SK-N-SH (cell line): Measurements from ENCODE around the gene RAB6B. TPM values are rescaled to one million over a fixed set of nuclear protein-coding genes. Genes with fewer than 3 reads are reported as not detected.

Source experiments
- CTCF ChIA-PET: fragments of 300-600, 350-600 bp; formaldehyde crosslinking; extraction: SDS; loops from one replicate; lab custom pipeline; 2021; lab: Yijun Ruan, JAX
- POLR2A ChIA-PET: fragments of 350-600 bp; sonication (Branson Sonifier 250); formaldehyde crosslinking; extraction: SDS; loops from one replicate; lab custom pipeline; 2020; ENCODE audit warnings: antibody characterized with exemption, inconsistent platforms; lab: Yijun Ruan, JAX
- DNase-seq: peaks from one replicate; pipeline ENCODE4 v3.0.0; 2012
- H2AFZ ChIP-seq: fragments of 200-600 bp; sonication (generic); 2 replicates; pipeline ENCODE4 v1.8.1; 2016; ENCODE audit warnings: antibody characterized with exemption, mild to moderate bottlenecking, low read depth
- H3F3A ChIP-seq: fragments of 200-600 bp; sonication (generic); replicated peaks from 2 replicates; pipeline ENCODE3; 2016; ENCODE audit warnings: antibody characterized with exemption, mild to moderate bottlenecking; ENCODE audit not compliant: insufficient read depth
- H3K27ac ChIP-seq, 2 experiments: fragments of 200-500 bp in 1 of 2; fragments of 200-600 bp in 1 of 2; sonication (Bioruptor generic) in 1 of 2; sonication (generic), shearing (Covaris generic) in 1 of 2; 2 replicates each; pipeline versions ENCODE4 v1.5.1 to v1.6.1; 2014 to 2016; ENCODE audit warnings: low read depth in 2 of 2, inconsistent platforms in 1 of 2, low read length in 1 of 2, mild to moderate bottlenecking in 1 of 2, mixed read lengths in 1 of 2
- H3K27me3 ChIP-seq: fragments of 200-600 bp; sonication (generic), shearing (Covaris generic); 2 replicates; pipeline ENCODE4 v1.6.1; 2016; ENCODE audit warnings: mixed run types; ENCODE audit not compliant: insufficient read depth
- H3K36me3 ChIP-seq, 2 experiments: fragments of 200-500 bp in 1 of 2; fragments of 200-600 bp in 1 of 2; sonication (Bioruptor generic) in 1 of 2; sonication (generic) in 1 of 2; replicated peaks in 1 of 2; 2 replicates each; pipeline versions ENCODE3 to v1.5.1; 2014 to 2016; ENCODE audit warnings: low read length in 1 of 2, mild to moderate bottlenecking in 1 of 2; ENCODE audit not compliant: insufficient read depth in 2 of 2, control insufficient read depth in 1 of 2
- H3K4me1 ChIP-seq, 2 experiments: fragments of 200-500 bp in 1 of 2; fragments of 200-600 bp in 1 of 2; sonication (Bioruptor generic) in 1 of 2; sonication (generic), shearing (Covaris generic) in 1 of 2; 2 replicates each; pipeline versions ENCODE4 v1.5.1 to v1.6.1; 2014 to 2016; ENCODE audit warnings: low read depth in 1 of 2, low read length in 1 of 2, mixed run types in 1 of 2; ENCODE audit not compliant: insufficient read depth in 2 of 2, control insufficient read depth in 1 of 2
- H3K4me2 ChIP-seq: fragments of 200-600 bp; sonication (generic), shearing (Covaris generic); 2 replicates; pipeline ENCODE4 v1.6.1; 2017; ENCODE audit warnings: mixed run types
- H3K4me3 ChIP-seq, 2 experiments: fragments of 200-500 bp in 1 of 2; fragments of 200-600 bp in 1 of 2; sonication (Bioruptor generic) in 1 of 2; sonication (generic), shearing (Covaris generic) in 1 of 2; 2 replicates each; pipeline versions ENCODE4 v1.5.1 to v1.8.1; 2014 to 2016; ENCODE audit warnings: low read depth in 2 of 2, inconsistent platforms in 1 of 2, low read length in 1 of 2, mild to moderate bottlenecking in 1 of 2, mixed read lengths in 1 of 2, moderate library complexity in 1 of 2
- H3K79me2 ChIP-seq: fragments of 200-600 bp; sonication (generic); 2 replicates; pipeline ENCODE4 v1.8.1; 2017; ENCODE audit warnings: mild to moderate bottlenecking; ENCODE audit not compliant: insufficient read depth
- H3K9ac ChIP-seq: fragments of 200-600 bp; sonication (generic); 2 replicates; pipeline ENCODE4 v1.6.1; 2017; ENCODE audit warnings: mixed run types
- H3K9me2 ChIP-seq: fragments of 200-600 bp; sonication (generic); 2 replicates; pipeline ENCODE4 v1.6.1; 2017; ENCODE audit warnings: mixed run types
- H3K9me3 ChIP-seq: fragments of 200-600 bp; sonication (generic); 2 replicates; pipeline ENCODE4 v1.6.1; 2017; ENCODE audit warnings: mixed run types, mild to moderate bottlenecking, moderate library complexity
- H4K20me1 ChIP-seq: fragments of 200-600 bp; sonication (generic); 2 replicates; pipeline ENCODE4 v1.6.1; 2017; ENCODE audit warnings: mild to moderate bottlenecking, mixed run types; ENCODE audit not compliant: insufficient read depth
- EP300 ChIP-seq, 2 experiments: IDR thresholded peaks; 2 replicates each; pipeline versions ENCODE4 v1.4.0 to v1.6.1; 2012; ENCODE audit warnings: borderline replicate concordance in 1 of 2, low read depth in 1 of 2, low read length in 1 of 2
- EZH2phosphoT487 ChIP-seq: fragments of 200-600 bp; sonication (generic); IDR thresholded peaks from 2 replicates; pipeline ENCODE4 v1.6.1; 2017; ENCODE audit warnings: low read depth, mixed run types, mild to moderate bottlenecking, antibody characterized with exemption, moderate library complexity, borderline replicate concordance
- FOXJ3 ChIP-seq: sonication (generic); formaldehyde crosslinking; IDR thresholded peaks from 2 replicates; pipeline ENCODE4 v1.5.1; 2020; ENCODE audit warnings: mild to moderate bottlenecking, missing genetic modification reagents
- JUND ChIP-seq: IDR thresholded peaks from 2 replicates; pipeline ENCODE4 v1.4.0; 2012
- MXI1 ChIP-seq: IDR thresholded peaks from 2 replicates; pipeline ENCODE4 v1.6.1; 2012; ENCODE audit warnings: mild to moderate bottlenecking, low read depth, low read length, improper control_type of control experiment
- PBX3 ChIP-seq: IDR thresholded peaks from 2 replicates; pipeline ENCODE4; 2012
- TCF12 ChIP-seq: IDR thresholded peaks from 2 replicates; pipeline ENCODE4 v1.4.0; 2012
- WGBS: methylation state at CpG from one replicate; pipeline ENCODE4 v1.1.6; 2017; ENCODE audit warnings: low lambda C conversion rate; 5-methylcytosine and 5-hydroxymethylcytosine counted together
- polyA plus RNA-seq, 3 experiments: library from polyadenylated mRNA; depleted of rRNA; stranded (reverse); fragments of >200 nt; gene quantifications; 2 replicates each; pipeline ENCODE4 v1.2.3, GENCODE V29; 2012
- TF ChIP-seq, protein P1 (sequence below): IDR thresholded peaks from 2 replicates; pipeline ENCODE4 v1.4.0; 2012; ENCODE audit warnings: low read depth, borderline replicate concordance
- TF ChIP-seq, protein P2 (sequence below): IDR thresholded peaks from 2 replicates; pipeline ENCODE4 v1.6.1; 2012; ENCODE audit warnings: mild to moderate bottlenecking, low read depth, low read length, moderate library complexity

Gene RAB6B
- polyA plus RNA-seq, 1 of the 3 experiments (the other 2 are of a cell fraction) = 9.3 TPM

DNA sequence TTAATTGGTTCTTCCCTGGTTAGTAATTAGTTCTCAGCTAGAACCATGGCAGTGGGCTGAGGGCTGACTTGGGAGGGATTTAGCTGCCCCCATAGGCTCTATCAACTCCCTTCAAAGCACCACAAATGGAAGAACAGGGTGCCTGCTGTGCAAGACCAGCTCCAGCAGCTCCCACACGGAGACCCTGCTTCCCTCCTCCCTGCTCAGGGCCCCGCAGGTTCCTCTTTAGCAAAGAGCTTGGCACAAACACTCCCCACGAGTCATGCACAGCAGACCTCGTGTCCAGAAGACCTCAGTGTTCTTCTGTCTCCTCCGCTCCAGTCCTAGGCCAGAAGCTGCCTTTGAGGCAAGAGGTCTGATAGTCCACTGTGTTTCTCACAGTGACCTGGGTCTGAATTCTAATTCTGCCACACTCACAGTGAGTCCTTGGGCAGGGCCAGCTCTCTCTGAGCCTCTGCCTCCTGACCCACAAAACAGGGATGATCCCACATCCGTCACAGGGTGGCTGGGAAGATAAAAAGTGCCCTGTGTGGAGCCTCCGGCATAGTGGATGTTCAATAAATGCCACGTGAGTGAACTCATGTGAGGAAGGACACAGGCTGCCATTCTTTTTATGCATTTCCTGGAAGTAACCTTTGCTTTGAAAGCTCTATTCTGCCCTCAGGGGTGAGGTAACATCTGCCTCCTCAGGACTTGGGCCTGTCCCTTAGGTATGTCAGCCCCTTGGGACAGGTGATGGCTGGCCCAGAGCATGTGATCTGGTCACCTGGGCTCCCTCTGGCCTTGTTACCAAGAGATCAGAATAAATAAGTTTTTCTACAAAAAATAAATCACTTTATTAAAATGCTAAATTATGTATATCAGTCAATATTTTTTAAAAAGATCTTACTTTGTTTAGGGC, 7.6 kb downstream of the RAB6B start:
- no peak overlapping the region for H3K9ac ChIP-seq
- POLR2A ChIA-PET = no interaction called here
- 68% methylated on average over 8 of the region's 8 CpGs for WGBS
- H3K36me3 ChIP-seq = no peaks in the 10 kb centered on the region
- no peaks in the 10 kb centered on the region for H3F3A ChIP-seq
- H3K4me3 ChIP-seq = no peak overlapping the region
- H4K20me1 ChIP-seq = no peaks in the 10 kb centered on the region
- H3K4me2 ChIP-seq = no peak overlapping the region
- no peak overlapping the region for H2AFZ ChIP-seq
- TF ChIP-seq EP300 (IDR thresholded peaks at IDR 0.05; ENCODE audit: borderline replicate concordance in 1 of 2, low read depth in 1 of 2, low read length in 1 of 2) = no peak
- TF ChIP-seq JUND = no peak
- no peak for TF ChIP-seq MXI1
- no peak for DNase-seq
- no peak overlapping the region for H3K27ac ChIP-seq
- H3K79me2 ChIP-seq = no peaks in the 10 kb centered on the region
- H3K27me3 ChIP-seq = no peaks in the 10 kb centered on the region; the same call in 1 of the 2 replicates
- CTCF ChIA-PET = interaction anchor here (0.8 to 1.4 kb wide), 2 partner anchors 12 to 70 kb away, joined by 3 to 7 read pairs; no protein-coding TSS in a partner anchor
- no peaks in the 10 kb centered on the region for H3K9me3 ChIP-seq
- peaks cover 0 to 2% of the 10 kb centered on the region in 2 experiments; a peak in 1 of 4 replicates for H3K4me1 ChIP-seq
- H3K9me2 ChIP-seq = no peaks in the 10 kb centered on the region

- no peaks in the 10 kb centered on the region; the same call in 1 of the 2 replicates for H3K27me3 ChIP-seq
- H3K9me3 ChIP-seq = no peaks in the 10 kb centered on the region
- H3K4me1 ChIP-seq = peaks cover 0 to 2% of the 10 kb centered on the region in 2 experiments; a peak in 1 of 4 replicates
- no peaks in the 10 kb centered on the region for H3K9me2 ChIP-seq
- no peak overlapping the region for H3K4me3 ChIP-seq
- TF ChIP-seq EZH2phosphoT487 = no peak
- TF ChIP-seq, all 33 proteins: peak for 0
- H3F3A ChIP-seq = no peaks in the 10 kb centered on the region
- no peak overlapping the region for H3K4me2 ChIP-seq
- no peaks in the 10 kb centered on the region for H3K79me2 ChIP-seq
- no peak overlapping the region for H3K27ac ChIP-seq
- H3K36me3 ChIP-seq = no peaks in the 10 kb centered on the region
- no peak overlapping the region for H2AFZ ChIP-seq
- no peak for DNase-seq
- CTCF ChIA-PET = interaction anchor here (0.8 kb wide), 1 partner anchor 69 kb away, joined by 3 read pairs; no protein-coding TSS in a partner anchor
- POLR2A ChIA-PET = no interaction called here
- no peak overlapping the region for H3K9ac ChIP-seq
- no peaks in the 10 kb centered on the region for H4K20me1 ChIP-seq
- 60% methylated on average over 2 of the region's 4 CpGs for WGBS
These were observed 8.4 kb downstream of the RAB6B start for GRCh38 chr3:133887074-133887802.

DNA sequence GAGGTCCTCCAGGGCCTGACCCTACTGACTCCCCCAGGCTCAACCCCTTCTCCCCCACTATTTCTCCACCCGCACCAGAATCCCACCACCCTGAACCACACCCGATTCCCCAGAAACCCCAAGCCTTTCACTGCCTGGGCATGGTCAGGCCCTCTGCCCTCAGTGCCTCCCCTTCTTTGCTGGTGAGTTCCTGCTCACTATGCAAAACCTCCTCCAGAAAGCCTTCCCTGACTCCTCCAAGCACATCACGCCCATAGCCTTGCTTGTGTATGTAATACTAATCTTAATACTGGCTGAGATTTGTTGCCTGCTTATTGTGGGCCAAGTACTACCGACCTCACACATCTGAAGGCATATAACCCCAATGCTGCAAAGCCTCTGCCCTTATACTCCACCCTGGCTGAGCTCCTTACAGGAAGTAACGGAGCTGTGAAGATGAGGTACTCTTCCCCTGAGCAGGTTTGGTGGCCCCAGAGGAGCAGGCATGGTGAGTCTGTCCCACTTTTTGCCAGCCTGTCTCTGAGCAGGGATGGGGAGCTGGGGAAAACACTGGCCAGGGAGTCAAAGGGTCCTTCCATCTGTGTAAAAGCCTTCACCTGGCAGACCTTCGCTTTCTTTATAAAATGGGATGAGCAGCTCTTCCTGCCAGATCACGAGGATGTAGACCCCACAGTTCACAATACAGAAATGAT, 9.5 kb downstream of the RAB6B start:
- Histone ChIP-seq H3K36me3 (no peaks in the 10 kb centered on the region), H3K9me3 (no peaks in the 10 kb centered on the region), H3K4me3 (no peak overlapping the region), H3K9ac (no peak overlapping the region), H3K27ac (no peak overlapping the region), H3K9me2 (no peaks in the 10 kb centered on the region), H3K4me2 (no peak overlapping the region), H4K20me1 (no peaks in the 10 kb centered on the region), H3F3A (no peaks in the 10 kb centered on the region), H2AFZ (no peak overlapping the region), H3K27me3 (no peaks in the 10 kb centered on the region; the same call in 1 of the 2 replicates), H3K79me2 (no peaks in the 10 kb centered on the region), H3K4me1 (peaks cover 0 to 2% of the 10 kb centered on the region in 2 experiments; a peak in 1 of 4 replicates)
- ChIA-PET CTCF (no interaction called here), POLR2A (no interaction called here)
- 57% methylated on average over 7 of the region's 7 CpGs for WGBS
- no peak for DNase-seq
- TF ChIP-seq TCF12 (no peak), FOXJ3 (CRISPR knock-in tag) (no peak), PBX3 (no peak)
- TF ChIP-seq, protein P1, sequence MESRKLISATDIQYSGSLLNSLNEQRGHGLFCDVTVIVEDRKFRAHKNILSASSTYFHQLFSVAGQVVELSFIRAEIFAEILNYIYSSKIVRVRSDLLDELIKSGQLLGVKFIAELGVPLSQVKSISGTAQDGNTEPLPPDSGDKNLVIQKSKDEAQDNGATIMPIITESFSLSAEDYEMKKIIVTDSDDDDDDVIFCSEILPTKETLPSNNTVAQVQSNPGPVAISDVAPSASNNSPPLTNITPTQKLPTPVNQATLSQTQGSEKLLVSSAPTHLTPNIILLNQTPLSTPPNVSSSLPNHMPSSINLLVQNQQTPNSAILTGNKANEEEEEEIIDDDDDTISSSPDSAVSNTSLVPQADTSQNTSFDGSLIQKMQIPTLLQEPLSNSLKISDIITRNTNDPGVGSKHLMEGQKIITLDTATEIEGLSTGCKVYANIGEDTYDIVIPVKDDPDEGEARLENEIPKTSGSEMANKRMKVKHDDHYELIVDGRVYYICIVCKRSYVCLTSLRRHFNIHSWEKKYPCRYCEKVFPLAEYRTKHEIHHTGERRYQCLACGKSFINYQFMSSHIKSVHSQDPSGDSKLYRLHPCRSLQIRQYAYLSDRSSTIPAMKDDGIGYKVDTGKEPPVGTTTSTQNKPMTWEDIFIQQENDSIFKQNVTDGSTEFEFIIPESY = no peak
- TF ChIP-seq, protein P2, sequence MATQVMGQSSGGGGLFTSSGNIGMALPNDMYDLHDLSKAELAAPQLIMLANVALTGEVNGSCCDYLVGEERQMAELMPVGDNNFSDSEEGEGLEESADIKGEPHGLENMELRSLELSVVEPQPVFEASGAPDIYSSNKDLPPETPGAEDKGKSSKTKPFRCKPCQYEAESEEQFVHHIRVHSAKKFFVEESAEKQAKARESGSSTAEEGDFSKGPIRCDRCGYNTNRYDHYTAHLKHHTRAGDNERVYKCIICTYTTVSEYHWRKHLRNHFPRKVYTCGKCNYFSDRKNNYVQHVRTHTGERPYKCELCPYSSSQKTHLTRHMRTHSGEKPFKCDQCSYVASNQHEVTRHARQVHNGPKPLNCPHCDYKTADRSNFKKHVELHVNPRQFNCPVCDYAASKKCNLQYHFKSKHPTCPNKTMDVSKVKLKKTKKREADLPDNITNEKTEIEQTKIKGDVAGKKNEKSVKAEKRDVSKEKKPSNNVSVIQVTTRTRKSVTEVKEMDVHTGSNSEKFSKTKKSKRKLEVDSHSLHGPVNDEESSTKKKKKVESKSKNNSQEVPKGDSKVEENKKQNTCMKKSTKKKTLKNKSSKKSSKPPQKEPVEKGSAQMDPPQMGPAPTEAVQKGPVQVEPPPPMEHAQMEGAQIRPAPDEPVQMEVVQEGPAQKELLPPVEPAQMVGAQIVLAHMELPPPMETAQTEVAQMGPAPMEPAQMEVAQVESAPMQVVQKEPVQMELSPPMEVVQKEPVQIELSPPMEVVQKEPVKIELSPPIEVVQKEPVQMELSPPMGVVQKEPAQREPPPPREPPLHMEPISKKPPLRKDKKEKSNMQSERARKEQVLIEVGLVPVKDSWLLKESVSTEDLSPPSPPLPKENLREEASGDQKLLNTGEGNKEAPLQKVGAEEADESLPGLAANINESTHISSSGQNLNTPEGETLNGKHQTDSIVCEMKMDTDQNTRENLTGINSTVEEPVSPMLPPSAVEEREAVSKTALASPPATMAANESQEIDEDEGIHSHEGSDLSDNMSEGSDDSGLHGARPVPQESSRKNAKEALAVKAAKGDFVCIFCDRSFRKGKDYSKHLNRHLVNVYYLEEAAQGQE = no peak
